ENCODE measurements around the gene CCL4. TPM values are rescaled to one million over a fixed set of nuclear protein-coding genes. Genes with fewer than 3 reads are reported as not detected.
"Not testable (repeated sequence)": the region's sequence is repeated elsewhere in the genome, so short reads cannot be mapped to it uniquely, and the experiment has no call there.

CCL4 gene
- total RNA-seq, 1 experiment from 2014 or later: not detected

DNA sequence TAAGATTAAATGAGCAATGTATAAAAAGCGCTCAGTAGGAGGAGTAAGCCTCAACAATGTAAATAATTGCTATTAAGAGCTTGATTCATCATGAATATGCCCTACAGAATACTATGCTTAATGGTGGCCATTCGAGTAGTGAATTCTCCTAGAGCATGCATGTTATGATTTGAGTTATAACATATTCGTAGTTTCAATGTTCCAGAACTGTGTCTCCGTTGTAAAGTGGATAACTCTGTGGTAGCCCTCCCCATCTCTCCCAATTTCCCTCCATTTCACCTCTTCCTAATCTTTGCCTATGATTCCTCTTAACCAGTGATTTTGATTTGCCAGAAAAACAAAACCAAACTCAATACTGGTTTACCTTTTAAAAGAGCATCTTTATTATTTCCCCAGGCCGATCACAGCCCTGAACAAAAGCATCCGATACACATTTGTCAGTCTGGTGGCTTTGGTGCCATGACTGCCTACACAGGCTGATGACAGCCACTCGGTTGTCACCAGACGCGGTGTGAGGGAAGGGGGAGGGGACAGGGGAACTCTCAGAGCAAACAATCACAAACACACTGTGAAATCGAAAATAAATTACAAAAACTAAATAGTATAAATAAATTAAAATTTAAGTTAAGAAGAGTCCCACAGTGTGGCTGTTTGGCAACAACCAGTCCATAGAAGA is 15.6 kb upstream of the CCL4 start:
- DNase-seq (ENCODE audit: low spot score): not testable (repeated sequence)

DNA sequence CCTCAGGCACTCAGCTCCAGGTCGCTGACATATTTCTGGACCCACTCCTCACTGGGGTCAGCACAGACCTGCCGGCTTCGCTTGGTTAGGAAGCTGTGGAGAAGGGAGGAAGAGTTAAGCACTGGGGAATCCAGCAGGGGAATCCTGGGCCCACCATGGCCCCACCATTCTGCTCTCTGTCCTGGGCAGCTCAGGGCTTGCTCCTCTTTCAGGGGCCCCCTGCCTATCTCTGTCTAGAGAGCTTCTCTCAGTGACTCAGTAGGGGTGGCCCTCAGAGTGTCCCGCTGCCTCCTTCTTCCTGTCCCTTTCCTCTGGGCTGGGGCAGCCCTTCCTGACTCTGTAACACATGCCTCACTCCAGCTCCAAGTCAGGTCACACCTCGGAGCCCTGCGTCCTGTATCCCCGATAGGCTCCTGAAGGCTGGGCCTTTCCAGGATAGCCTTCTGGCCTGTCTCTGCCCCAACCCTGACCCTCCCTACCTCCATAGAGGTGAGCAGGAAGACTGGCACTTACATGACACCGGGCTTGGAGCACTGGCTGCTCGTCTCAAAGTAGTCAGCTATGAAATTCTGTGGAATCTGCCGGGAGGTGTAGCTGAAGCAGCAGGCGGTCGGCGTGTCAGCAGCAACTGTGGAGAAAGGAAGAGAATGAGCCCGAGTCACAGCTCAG is 14.8 kb upstream of the CCL4 start:
- DNase-seq (ENCODE audit: low spot score): no peak

- DNase-seq (ENCODE audit: low spot score): no peak
These were observed 14.2 kb upstream of the CCL4 start for GRCh38 chr17:36089339-36089865.

DNA sequence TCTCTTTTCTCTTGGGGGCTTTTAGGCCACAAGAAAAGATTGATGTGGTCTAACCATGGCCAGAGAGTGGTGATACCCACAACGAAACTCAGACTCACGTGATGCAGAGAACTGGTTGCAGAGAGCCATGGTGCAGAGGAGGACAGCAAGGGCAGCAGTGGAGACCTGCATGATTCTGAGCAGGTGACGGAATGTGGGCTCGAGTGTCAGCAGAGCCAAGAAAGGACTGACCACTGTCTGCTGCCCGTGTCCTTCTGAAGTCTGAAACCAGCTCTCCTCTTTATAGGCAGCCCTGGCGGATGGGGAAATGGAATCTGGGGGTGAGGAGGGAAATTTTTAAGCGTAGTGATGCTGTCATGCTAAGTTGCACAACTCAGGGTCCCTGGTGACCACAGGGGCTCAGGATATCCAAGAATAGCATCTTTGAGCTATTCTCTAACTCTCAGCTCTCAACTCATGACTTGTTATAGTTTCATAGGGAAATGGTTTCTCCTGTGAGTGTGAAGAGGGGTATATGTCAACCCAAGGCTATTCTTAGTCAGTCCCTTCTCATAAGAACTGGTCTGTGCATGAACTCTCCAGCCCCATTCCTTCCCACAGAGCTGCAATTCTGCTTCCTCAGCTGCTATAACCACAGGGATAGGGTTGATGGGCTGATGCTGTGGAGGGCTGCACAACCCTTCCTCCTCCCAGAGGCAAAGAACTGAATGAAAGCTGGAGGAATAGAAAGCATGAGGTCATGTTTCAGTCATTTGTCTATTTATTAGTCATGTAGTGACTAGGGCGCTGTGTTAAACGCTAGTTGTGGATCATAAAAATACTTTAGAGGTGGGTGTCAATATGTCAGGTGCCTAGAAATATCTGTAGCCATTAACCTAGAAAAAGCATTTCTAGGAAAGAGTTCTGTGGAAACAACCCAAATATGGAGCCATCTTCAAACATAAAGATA is 13.5 kb upstream of the CCL4 start, which contains the start of gene CCL3:
CCL3 (minus strand) TSS at position 256 of the 949 bp plus-strand sequence; CDS start at position 171, 85 bp downstream.
- no peak for DNase-seq (ENCODE audit: low spot score)

DNA sequence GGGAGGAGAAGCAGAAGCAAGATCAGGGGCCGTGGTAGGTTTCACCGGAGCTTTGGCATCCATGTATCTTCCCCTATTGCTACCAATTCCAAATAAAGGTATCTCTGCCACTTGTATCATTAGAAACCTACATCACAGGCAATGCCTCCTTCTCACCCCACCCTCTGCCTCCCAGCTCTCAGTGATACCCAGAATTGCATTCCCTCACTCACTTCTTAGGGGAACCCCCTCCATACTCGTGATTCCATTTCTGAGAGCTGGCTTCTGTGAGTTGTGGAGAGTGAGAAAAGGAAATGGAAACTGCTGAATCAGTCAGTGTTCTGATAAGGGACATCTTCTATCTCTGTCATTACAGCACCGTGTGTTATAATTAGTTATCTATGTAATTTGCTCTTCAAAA is 11.4 kb upstream of the CCL4 start:
- DNase-seq (ENCODE audit: low spot score): no peak

GRCh38 chr17:36092715-36093114 is 10.9 kb upstream of the CCL4 start:
- DNase-seq (ENCODE audit: low spot score): not testable (repeated sequence)

DNA sequence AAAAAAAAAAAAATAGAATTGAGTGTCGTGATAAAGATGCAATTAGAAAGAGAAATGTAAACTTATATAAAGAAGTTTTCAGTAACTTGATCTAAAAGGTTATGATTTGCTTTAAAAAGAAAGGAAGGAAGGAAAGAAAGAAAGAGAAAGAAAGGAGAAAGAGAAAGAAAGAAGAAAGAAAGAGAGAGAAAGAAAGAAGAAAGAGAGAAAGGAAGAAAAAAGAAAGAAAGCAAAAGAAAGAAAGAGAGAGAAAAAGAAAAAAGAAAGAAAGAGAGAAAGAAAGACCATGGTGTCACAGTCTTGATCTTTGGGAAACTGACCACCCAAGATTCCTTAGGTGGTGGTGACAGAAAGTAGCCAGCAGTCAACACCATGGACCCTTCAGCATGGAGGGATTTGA is 9.4 kb upstream of the CCL4 start:
- DNase-seq (ENCODE audit: low spot score): no peak

DNA sequence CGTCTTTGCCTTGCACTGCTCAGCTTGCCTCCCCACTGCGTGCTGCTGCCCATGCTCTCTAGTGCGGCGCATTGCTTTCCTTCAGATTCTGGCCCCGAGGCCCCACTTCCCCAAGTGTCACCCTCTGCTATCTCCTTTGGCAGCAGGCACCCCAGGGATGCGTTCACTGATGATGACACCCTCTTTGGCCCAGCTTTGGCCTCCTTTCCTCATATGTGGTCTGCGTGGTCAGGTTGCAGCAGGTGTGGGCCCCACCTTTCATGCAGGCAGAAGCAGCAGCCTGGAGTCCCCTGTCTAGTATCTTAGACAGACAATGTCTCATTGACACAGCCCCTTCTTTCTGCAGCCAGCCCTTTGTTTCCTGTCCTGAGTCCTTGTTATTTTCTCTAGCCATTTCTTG is 8.9 kb upstream of the CCL4 start:
- no peak for DNase-seq (ENCODE audit: low spot score)

GRCh38 chr17:36095992-36096391 is 7.6 kb upstream of the CCL4 start:
- DNase-seq (ENCODE audit: low spot score): no peak

GRCh38 chr17:36099004-36099403 is 4.6 kb upstream of the CCL4 start:
- not testable (repeated sequence) for DNase-seq (ENCODE audit: low spot score)

- not testable (repeated sequence) for DNase-seq (ENCODE audit: low spot score)
These were observed 619 bp downstream of the CCL4 start for GRCh38 chr17:36104246-36104645.

DNA sequence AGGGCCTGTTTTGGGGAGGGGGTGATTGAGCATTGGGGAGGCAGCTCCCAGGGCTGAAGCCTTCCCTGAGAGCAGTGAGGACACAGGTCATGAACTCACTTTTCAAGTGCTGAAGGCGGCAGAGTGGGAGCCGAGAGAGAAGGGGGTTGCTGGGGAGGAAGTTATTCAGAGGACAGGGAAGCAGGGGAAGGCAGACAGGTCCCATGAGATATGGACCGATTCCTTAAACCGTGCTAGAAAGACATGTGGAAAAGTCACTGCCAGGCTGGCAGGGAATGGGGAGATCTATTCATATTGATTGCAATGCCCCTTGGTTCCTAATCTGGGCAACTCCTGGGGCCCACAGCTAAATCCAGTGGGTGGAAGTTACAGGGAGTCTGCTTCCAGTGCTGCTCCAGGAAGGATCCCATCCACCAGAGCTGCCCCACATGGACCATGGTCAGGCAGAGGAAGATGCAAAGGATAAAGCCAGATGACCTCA is 1.1 kb downstream of the CCL4 start:
- no peak for DNase-seq (ENCODE audit: low spot score)

DNA sequence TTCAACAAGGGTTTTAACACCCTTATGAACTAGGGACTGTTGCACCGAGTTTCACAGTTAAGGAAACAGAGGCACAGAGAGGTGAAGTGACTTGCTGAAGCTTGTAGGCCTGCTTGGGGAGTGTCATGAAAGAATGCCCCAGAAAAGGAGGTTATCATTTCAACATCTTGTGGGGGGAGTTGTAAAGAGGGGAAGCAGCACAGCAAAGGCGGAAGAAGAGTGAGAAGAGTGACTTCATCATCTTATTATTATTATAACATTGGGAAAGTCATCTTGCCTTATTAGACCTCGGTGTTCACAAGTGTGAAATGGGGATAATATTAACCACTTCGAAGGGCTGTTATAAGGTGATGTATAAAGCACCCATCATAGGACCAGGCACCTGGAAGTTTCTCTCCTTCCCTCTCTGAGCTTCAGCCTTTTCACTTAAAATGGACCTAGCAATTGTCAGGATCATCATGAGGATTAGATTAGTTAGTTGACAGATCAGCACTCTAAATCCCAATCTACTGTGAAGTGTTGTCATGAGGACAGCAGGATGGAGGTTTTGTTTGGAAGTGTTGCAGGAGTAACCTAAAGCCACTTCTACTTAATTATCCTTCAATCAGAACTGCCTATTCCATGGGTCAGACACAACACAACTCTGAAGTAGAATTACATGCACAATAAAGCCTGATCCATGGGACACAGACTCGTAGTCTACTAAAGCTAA is 2.3 kb downstream of the CCL4 start:
- no peak for DNase-seq (ENCODE audit: low spot score)

DNA sequence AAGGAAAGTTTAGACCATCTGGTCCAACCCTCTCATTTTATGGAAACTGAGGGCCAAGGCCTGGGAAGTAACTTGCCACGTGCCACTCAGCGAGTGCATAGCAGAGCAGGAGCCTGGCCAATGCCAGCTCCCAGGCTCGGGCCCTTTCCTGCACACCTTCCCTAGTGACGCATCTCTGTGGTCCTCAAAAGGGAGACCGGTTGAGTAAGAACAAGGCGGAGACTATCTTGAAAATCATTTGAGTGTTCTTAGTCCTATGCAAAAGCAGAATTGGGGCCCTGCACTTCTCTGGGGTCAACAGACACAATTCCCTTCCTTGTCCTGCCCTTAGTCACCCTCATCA is 2.8 kb downstream of the CCL4 start:
- no peak for DNase-seq (ENCODE audit: low spot score)

- DNase-seq (ENCODE audit: low spot score): no peak
These were observed 4.0 kb downstream of the CCL4 start for GRCh38 chr17:36107660-36108059.

GRCh38 chr17:36108265-36108664 is 4.6 kb downstream of the CCL4 start:
- not testable (repeated sequence) for DNase-seq (ENCODE audit: low spot score)

- no peak for DNase-seq (ENCODE audit: low spot score)
These were observed 7.5 kb downstream of the CCL4 start for GRCh38 chr17:36111068-36111490.

DNA sequence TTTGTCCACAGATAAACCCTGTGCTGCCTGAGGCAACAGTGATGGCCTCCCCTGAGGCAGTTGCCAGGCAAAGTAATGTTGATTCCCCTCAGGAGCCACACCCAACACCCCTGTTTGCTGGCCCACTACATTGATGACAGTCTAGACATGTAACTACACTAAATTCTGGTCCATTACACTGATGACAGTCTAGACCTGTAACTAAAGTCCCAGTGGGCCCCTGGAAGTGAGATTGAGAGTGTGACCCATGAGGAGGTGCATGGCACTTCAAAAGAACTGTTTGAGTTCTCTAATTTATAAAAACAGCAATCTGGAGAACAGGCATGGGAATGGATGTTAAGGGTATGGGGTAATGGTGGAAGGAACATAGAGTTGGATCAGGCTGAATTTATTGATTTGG is 8.9 kb downstream of the CCL4 start:
- DNase-seq (ENCODE audit: low spot score): no peak

DNA sequence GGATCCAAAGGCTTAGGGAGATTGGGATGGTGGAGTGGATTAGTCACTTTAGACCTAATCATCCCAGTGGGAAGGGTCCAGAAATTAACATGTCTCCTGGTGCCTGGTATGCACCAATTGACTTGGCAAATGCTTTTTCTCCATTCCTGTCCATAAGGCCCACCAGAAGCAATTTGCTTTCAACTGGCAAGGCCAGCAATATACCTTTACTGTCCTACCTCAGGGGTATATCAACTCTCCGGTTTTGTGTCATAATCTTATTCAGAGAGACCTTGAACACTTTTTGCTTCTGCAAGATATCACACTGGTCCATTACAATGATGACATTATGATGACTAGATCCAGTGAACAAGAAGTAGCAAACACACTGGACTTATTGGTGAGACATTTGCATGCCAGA is 9.5 kb downstream of the CCL4 start:
- DNase-seq (ENCODE audit: low spot score): not testable (repeated sequence)

DNA sequence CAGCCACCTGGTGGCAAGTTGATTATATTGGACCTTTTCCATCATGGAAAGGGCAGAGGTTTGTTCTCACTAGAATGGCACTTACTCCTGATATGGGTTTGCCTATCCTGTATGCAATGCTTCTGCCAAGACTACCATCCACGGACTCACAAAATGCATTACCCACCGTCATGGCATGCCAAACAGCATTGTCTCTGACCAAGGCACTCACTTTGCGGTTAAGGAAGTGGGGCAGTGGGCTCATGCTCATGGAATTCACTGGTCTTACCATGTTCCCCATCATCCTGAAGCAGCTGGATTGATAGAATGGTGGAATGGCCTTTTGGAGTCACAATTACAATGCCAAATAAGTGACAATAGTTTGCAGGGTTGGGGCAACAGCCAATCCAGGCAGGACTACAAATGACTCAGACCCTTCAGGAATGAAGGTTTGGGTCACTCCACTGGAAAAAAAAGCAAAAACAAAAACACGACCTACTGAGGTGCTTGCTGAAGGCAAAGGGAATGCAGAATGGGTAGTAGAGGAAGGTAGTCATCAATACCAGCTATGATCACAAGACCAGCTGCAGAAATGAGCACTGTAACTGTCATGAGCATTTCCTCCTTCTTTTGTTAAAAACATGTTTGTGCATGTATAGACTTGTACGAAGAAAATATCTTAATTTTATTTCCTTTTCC is 11.5 kb downstream of the CCL4 start:
- not testable (repeated sequence) for DNase-seq (ENCODE audit: low spot score)

DNA sequence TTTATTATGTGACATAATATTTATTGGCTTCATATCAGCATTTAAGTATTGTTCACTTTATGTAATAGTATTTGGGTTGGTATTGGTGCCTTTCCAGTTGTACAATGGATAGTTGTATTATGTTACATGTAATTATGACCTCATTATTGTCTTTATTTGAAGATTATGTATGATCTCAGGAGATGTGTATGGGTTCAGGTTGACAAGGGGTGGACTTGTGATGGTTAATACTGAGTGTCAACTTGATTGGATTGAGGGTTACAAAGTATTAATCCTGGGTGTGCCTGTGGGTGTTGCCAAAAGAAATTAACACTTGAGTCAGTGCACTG is 12.0 kb downstream of the CCL4 start:
- not testable (repeated sequence) for DNase-seq (ENCODE audit: low spot score)
